Tibial artery (tissue), 4 donors: Measurements from ENCODE around the gene AVPR2.

Source experiments
- DNase-seq, 2 donors: peaks; one replicate each; pipeline ENCODE4 v3.0.0-alpha.2; 2019
- H3K27ac ChIP-seq, 2 donors: fragments of 200-600 bp; sonication (generic) in 1 of 2; 1 replicate in 1 of 2; 2 replicates in 1 of 2; pipeline ENCODE4 v1.5.1; 2018 to 2019; ENCODE audit warnings: mild to moderate bottlenecking in 1 of 2
- H3K27me3 ChIP-seq, 2 donors: fragments of 200-600 bp; sonication (generic) in 1 of 2; one replicate each; pipeline versions ENCODE4 v1.5.1 to v1.6.0; 2016 to 2019
- H3K36me3 ChIP-seq, 3 donors: fragments of 200-600 bp; sonication (generic) in 2 of 3; one replicate each; pipeline ENCODE4 v1.5.1; 2016 to 2019; ENCODE audit warnings: mild to moderate bottlenecking in 2 of 3
- H3K4me1 ChIP-seq, 4 donors: fragments of 200-600 bp; sonication (generic) in 2 of 4; 1 replicate in 3 of 4; 2 replicates in 1 of 4; pipeline ENCODE4 v1.5.1; 2016 to 2019
- H3K4me3 ChIP-seq, 2 donors: fragments of 200-600 bp; sonication (generic) in 1 of 2; 1 replicate in 1 of 2; 2 replicates in 1 of 2; pipeline ENCODE4 v1.5.1; 2018 to 2019; ENCODE audit warnings: mild to moderate bottlenecking in 2 of 2
- H3K9me3 ChIP-seq, 3 donors: fragments of 200-600 bp; sonication (generic) in 1 of 3; one replicate each; pipeline ENCODE4 v1.5.1; 2016 to 2019
- intact Hi-C: fragments of 100-400 bp; cut with DNase I; formaldehyde crosslinking; loops from one replicate; pipeline ENCODE4 v1.15.0; 2023; ENCODE audit warnings: low total_unique reads
- TF ChIP-seq, protein P1 (sequence below), 2 experiments: fragments of 200-600 bp in 1 of 2; fragments of 450-650 bp in 1 of 2; IDR thresholded peaks; one replicate each; pipeline ENCODE4 v1.5.1; 2017 to 2019; ENCODE audit warnings: antibody characterized with exemption in 2 of 2, mild to moderate bottlenecking in 1 of 2, moderate library complexity in 1 of 2

AVPR2 gene

DNA sequence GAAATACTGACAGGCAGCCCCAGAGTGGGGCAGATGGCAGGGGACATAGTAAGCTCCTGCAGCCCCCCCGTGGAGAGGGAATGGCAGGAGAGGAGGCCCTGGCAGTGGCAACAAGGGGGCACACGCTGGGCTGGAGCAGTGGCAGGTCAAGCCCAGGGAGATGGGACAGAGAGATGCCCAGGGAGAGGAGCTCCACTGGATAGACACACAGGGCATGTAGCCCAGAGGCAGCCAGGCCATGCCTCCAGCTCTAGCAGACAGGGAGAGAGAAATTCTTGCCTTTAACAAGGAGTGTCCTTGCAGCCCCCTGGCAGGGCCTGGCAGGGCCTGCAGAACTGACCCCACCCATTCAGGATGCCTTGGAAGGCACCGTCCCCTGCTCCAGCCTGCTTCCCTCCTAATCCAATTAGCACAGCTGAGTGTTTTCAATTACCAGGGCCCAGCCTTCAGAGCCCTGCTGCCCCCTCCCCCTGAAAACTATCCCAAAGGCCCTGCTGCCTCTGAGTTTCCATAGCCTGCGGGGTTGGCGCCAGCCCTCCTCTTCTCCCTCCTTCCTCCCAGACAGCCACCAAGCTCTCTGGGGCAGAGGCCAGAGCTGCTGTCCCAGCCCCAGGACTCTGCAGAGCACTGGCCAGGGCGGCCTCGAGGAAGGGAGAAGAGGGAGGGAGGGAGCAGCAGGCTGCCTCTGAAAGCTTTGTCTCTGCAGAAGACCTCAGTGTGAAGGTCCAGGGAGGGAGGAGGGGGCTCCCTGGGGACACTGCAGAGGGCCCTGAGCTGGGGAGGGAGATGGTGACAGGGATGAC, 31.0 kb upstream of the AVPR2 start:
- H3K27me3 ChIP-seq = peaks cover 0 to 32% of the 10 kb centered on the region in 2 donors
- H3K27ac ChIP-seq = no peak overlapping the region
- H3K9me3 ChIP-seq = no peaks in the 10 kb centered on the region
- intact Hi-C loops = no loop called here
- no peak overlapping the region for H3K4me3 ChIP-seq
- TF ChIP-seq, protein P1, sequence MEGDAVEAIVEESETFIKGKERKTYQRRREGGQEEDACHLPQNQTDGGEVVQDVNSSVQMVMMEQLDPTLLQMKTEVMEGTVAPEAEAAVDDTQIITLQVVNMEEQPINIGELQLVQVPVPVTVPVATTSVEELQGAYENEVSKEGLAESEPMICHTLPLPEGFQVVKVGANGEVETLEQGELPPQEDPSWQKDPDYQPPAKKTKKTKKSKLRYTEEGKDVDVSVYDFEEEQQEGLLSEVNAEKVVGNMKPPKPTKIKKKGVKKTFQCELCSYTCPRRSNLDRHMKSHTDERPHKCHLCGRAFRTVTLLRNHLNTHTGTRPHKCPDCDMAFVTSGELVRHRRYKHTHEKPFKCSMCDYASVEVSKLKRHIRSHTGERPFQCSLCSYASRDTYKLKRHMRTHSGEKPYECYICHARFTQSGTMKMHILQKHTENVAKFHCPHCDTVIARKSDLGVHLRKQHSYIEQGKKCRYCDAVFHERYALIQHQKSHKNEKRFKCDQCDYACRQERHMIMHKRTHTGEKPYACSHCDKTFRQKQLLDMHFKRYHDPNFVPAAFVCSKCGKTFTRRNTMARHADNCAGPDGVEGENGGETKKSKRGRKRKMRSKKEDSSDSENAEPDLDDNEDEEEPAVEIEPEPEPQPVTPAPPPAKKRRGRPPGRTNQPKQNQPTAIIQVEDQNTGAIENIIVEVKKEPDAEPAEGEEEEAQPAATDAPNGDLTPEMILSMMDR (IDR thresholded peaks at IDR 0.05) = no peak
- no peaks in the 10 kb centered on the region for H3K36me3 ChIP-seq
- H3K4me1 ChIP-seq = no peaks in the 10 kb centered on the region
- no peak for DNase-seq

- H3K27me3 ChIP-seq = peaks cover 0 to 32% of the 10 kb centered on the region in 2 donors
- DNase-seq = no peak
- no peaks in the 10 kb centered on the region for H3K4me1 ChIP-seq
- TF ChIP-seq, protein P1 (IDR thresholded peaks at IDR 0.05) = no peak
- H3K27ac ChIP-seq = no peak overlapping the region
- H3K9me3 ChIP-seq = no peaks in the 10 kb centered on the region
- H3K4me3 ChIP-seq = no peak overlapping the region
- no peaks in the 10 kb centered on the region for H3K36me3 ChIP-seq
- intact Hi-C loops = no loop called here
Measured at GRCh38 chrX:153874085-153874365, 30.4 kb upstream of the AVPR2 start.

DNA sequence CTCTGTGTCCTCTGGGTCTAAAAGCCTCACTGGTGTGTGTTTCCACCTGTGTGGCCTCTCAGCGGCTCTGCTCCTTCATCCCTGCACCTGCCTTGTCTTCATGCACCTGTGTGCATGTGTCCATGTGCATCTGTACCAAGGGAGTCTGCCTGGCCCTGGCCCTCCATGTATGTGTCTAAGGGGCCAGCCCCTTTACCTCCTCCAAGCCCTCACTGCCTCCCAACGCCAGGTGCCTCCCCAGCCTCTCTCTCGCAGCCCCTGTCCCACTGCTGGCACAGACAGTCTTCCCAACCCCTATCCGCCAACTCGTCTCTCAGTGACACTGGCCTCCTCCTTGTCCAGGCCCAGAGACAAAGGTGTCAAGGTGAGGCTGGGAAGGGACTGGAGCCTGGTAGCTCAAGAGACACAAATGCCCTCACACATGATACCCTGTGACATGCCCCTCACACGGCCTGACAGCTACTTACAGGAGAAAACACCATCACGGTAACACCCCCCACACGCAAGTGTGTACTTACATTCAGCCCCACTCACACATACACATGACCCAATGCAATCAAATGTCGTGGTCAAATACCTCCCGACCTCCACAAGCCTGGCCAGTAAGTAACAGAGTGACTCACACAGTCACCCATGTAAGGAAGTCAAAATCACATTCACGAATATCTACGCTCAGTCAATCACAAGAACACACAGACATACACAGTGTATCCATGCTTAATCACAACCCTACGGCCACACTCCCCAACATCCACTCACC, 29.9 kb upstream of the AVPR2 start:
- no peak overlapping the region for H3K27ac ChIP-seq
- peaks cover 0 to 36% of the 10 kb centered on the region in 2 donors for H3K27me3 ChIP-seq
- no peaks in the 10 kb centered on the region for H3K36me3 ChIP-seq
- intact Hi-C loops = no loop called here
- TF ChIP-seq, protein P1 (IDR thresholded peaks at IDR 0.05) = no peak
- no peak for DNase-seq
- no peak overlapping the region for H3K4me3 ChIP-seq
- H3K9me3 ChIP-seq = no peaks in the 10 kb centered on the region
- no peaks in the 10 kb centered on the region for H3K4me1 ChIP-seq

GRCh38 chrX:153875391-153876111, 28.9 kb upstream of the AVPR2 start:
- no peaks in the 10 kb centered on the region for H3K36me3 ChIP-seq
- intact Hi-C loops = no loop called here
- peaks cover 0 to 39% of the 10 kb centered on the region in 2 donors for H3K27me3 ChIP-seq
- no peaks in the 10 kb centered on the region for H3K9me3 ChIP-seq
- no peak overlapping the region for H3K4me3 ChIP-seq
- TF ChIP-seq, protein P1 (IDR thresholded peaks at IDR 0.05) = no peak
- H3K27ac ChIP-seq = no peak overlapping the region
- H3K4me1 ChIP-seq = no peaks in the 10 kb centered on the region
- peak in 1 of 2 donors; percentile 65 for DNase-seq

DNA sequence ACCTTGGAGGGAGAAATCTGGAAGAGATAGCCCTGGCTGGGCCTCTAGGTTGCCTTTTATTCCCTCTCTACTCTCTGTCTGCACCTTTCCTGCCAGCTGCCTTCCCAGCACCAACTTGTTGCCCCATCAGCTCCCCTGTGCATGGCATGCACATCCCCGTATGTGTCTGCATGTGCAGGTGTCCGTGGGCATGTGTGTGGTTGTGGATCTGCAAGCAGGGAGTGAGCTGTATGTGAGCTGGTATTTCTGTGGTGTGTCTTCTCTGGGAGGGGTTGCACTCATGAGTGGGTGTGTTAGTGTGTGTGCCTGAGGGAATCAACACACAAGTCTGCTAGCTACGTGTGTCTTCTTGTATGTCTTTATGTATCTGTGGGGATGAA, 28.4 kb upstream of the AVPR2 start:
- Histone ChIP-seq H3K9me3 (no peaks in the 10 kb centered on the region), H3K27ac (no peak overlapping the region), H3K4me3 (no peak overlapping the region), H3K4me1 (no peaks in the 10 kb centered on the region), H3K27me3 (peaks cover 0 to 36% of the 10 kb centered on the region in 2 donors), H3K36me3 (no peaks in the 10 kb centered on the region)
- intact Hi-C loops = no loop called here
- DNase-seq = no peak
- TF ChIP-seq, protein P1 (IDR thresholded peaks at IDR 0.05) = no peak
